ENCODE data around the gene TMEM45B.

DNA sequence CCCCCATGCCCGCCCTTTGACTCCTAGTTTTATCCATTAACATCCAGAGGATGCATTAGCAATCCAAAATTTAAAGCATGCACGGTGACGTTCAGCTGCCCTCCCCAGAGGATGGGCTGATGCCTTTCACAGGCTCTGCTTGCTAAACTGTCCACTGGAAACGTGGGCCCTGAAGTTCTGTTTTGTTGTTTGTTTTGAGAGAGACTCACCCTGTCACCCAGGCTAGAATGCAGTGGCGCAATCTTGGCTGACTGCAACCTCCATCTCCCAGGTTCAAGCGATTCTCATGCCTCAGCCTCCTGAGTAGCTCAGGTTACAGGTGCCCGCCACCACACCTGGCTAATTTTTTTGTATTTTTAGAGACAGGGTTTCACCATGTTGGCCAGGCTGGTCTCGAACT, 40.4 kb downstream of the TMEM45B start:
- TF ChIP-seq, protein P1, sequence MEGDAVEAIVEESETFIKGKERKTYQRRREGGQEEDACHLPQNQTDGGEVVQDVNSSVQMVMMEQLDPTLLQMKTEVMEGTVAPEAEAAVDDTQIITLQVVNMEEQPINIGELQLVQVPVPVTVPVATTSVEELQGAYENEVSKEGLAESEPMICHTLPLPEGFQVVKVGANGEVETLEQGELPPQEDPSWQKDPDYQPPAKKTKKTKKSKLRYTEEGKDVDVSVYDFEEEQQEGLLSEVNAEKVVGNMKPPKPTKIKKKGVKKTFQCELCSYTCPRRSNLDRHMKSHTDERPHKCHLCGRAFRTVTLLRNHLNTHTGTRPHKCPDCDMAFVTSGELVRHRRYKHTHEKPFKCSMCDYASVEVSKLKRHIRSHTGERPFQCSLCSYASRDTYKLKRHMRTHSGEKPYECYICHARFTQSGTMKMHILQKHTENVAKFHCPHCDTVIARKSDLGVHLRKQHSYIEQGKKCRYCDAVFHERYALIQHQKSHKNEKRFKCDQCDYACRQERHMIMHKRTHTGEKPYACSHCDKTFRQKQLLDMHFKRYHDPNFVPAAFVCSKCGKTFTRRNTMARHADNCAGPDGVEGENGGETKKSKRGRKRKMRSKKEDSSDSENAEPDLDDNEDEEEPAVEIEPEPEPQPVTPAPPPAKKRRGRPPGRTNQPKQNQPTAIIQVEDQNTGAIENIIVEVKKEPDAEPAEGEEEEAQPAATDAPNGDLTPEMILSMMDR (IDR thresholded peaks at IDR 0.05; ENCODE audit: insufficient read depth, low read length): no peak
- no peak for TF ChIP-seq POLR2AphosphoS5 (IDR thresholded peaks at IDR 0.05; ENCODE audit: low read depth)

Measured in HL-60 (cell line).